Mesenchymal stem cell (in vitro differentiated cells and primary cell): ENCODE results near the gene RET.

ENCODE experiments used
- DNase-seq: peaks from one replicate; pipeline ENCODE4 v3.0.0-alpha.2; 2013
- H2AFZ ChIP-seq: one replicate; pipeline ENCODE4 v1.6.1; 2013; ENCODE audit warnings: low read depth, mild to moderate bottlenecking, control low read depth, inconsistent platforms, low read length, moderate library complexity
- H2AK5ac ChIP-seq: 2 replicates; pipeline ENCODE4 v1.6.1; 2013; ENCODE audit warnings: low read length, moderate library complexity, mild to moderate bottlenecking, inconsistent platforms; ENCODE audit not compliant: severe bottlenecking
- H2BK120ac ChIP-seq: one replicate; pipeline ENCODE4 v1.6.1; 2013; ENCODE audit warnings: low read depth, mild to moderate bottlenecking, inconsistent platforms, low read length, moderate library complexity
- H2BK12ac ChIP-seq, 2 experiments: one replicate each; pipeline ENCODE4 v1.6.1; 2013; ENCODE audit warnings: inconsistent platforms in 2 of 2, low read length in 2 of 2, mild to moderate bottlenecking in 2 of 2, moderate library complexity in 2 of 2, control low read depth in 1 of 2
- H2BK15ac ChIP-seq: one replicate; pipeline ENCODE4 v1.6.1; 2013; ENCODE audit warnings: mild to moderate bottlenecking, low read depth, inconsistent platforms; ENCODE audit not compliant: poor library complexity, severe bottlenecking
- H2BK5ac ChIP-seq: 2 replicates; pipeline ENCODE4 v1.6.1; 2013; ENCODE audit warnings: low read depth, mild to moderate bottlenecking, low read length, control low read depth, inconsistent platforms; ENCODE audit not compliant: poor library complexity, severe bottlenecking
- H3K14ac ChIP-seq, 2 experiments: one replicate each; pipeline ENCODE4 v1.6.1; 2013; ENCODE audit warnings: inconsistent platforms in 2 of 2, low read length in 2 of 2, control low read depth in 1 of 2, mild to moderate bottlenecking in 1 of 2, moderate library complexity in 1 of 2
- H3K18ac ChIP-seq, 2 experiments: one replicate each; pipeline ENCODE4 v1.6.1; 2013; ENCODE audit warnings: inconsistent platforms in 2 of 2, low read length in 2 of 2, control low read depth in 1 of 2, low read depth in 1 of 2, mild to moderate bottlenecking in 1 of 2
- H3K23ac ChIP-seq, 2 experiments: one replicate each; pipeline ENCODE4 v1.6.1; 2013; ENCODE audit warnings: inconsistent platforms in 2 of 2, low read length in 2 of 2, mild to moderate bottlenecking in 2 of 2, moderate library complexity in 2 of 2, control low read depth in 1 of 2
- H3K27ac ChIP-seq: 2 replicates; pipeline ENCODE4 v1.5.1; 2013; ENCODE audit warnings: mild to moderate bottlenecking, moderate library complexity, low read length, control low read depth, inconsistent platforms; ENCODE audit not compliant: poor library complexity, severe bottlenecking
- H3K27me3 ChIP-seq, 2 experiments: 2 replicates each; pipeline versions ENCODE4 v1.6.1 to v1.7.0; 2013; ENCODE audit warnings: low read length in 2 of 2, mild to moderate bottlenecking in 2 of 2, moderate library complexity in 2 of 2, control low read depth in 1 of 2, inconsistent platforms in 1 of 2; ENCODE audit not compliant: control insufficient read depth in 1 of 2, insufficient read depth in 1 of 2
- H3K36me3 ChIP-seq, 2 experiments: 2 replicates each; pipeline versions ENCODE4 v1.6.1 to v1.7.0; 2013; ENCODE audit warnings: low read length in 2 of 2, control low read depth in 1 of 2, inconsistent platforms in 1 of 2, low read depth in 1 of 2, mild to moderate bottlenecking in 1 of 2; ENCODE audit not compliant: insufficient read depth in 2 of 2, control insufficient read depth in 1 of 2
- H3K4ac ChIP-seq, 2 experiments: one replicate each; pipeline ENCODE4 v1.6.1; 2013; ENCODE audit warnings: inconsistent platforms in 2 of 2, low read length in 2 of 2, mild to moderate bottlenecking in 2 of 2, moderate library complexity in 2 of 2, control low read depth in 1 of 2, low read depth in 1 of 2
- H3K4me1 ChIP-seq: 2 replicates; pipeline ENCODE4 v1.6.1; 2013; ENCODE audit warnings: low read depth, low read length, control low read depth; ENCODE audit not compliant: control insufficient read depth, insufficient read depth
- H3K4me2 ChIP-seq: 2 replicates; pipeline ENCODE4 v1.6.1; 2013; ENCODE audit warnings: low read length, mild to moderate bottlenecking, inconsistent platforms; ENCODE audit not compliant: poor library complexity, severe bottlenecking
- H3K4me3 ChIP-seq, 2 experiments: 2 replicates each; pipeline versions ENCODE4 v1.5.1 to v1.7.0; 2013; ENCODE audit warnings: low read length in 2 of 2, mild to moderate bottlenecking in 2 of 2, control low read depth in 1 of 2, low read depth in 1 of 2; ENCODE audit not compliant: insufficient read depth in 1 of 2
- H3K79me1 ChIP-seq: replicated peaks from 2 replicates; pipeline ENCODE4 v1.6.1; 2013; ENCODE audit warnings: mild to moderate bottlenecking, control low read depth, low read length, inconsistent platforms; ENCODE audit not compliant: poor library complexity, severe bottlenecking
- H3K9ac ChIP-seq: 2 replicates; pipeline ENCODE4 v1.7.0; 2013; ENCODE audit warnings: mild to moderate bottlenecking, low read length, moderate library complexity
- H3K9me3 ChIP-seq: 2 replicates; pipeline ENCODE4 v1.7.0; 2013; ENCODE audit warnings: mild to moderate bottlenecking, low read length; ENCODE audit not compliant: control insufficient read depth
- H4K8ac ChIP-seq: one replicate; pipeline ENCODE4 v1.6.1; 2013; ENCODE audit warnings: inconsistent platforms, mild to moderate bottlenecking, low read length, moderate library complexity
- H4K91ac ChIP-seq: one replicate; pipeline ENCODE4 v1.6.1; 2013; ENCODE audit warnings: mild to moderate bottlenecking, low read length, inconsistent platforms
- whole genome bisulfite sequencing: methylation state at CpG from one replicate; pipeline ENCODE4 v1.1.7; 2013; ENCODE audit warnings: mixed read lengths; 5-methylcytosine and 5-hydroxymethylcytosine counted together

Gene RET

DNA sequence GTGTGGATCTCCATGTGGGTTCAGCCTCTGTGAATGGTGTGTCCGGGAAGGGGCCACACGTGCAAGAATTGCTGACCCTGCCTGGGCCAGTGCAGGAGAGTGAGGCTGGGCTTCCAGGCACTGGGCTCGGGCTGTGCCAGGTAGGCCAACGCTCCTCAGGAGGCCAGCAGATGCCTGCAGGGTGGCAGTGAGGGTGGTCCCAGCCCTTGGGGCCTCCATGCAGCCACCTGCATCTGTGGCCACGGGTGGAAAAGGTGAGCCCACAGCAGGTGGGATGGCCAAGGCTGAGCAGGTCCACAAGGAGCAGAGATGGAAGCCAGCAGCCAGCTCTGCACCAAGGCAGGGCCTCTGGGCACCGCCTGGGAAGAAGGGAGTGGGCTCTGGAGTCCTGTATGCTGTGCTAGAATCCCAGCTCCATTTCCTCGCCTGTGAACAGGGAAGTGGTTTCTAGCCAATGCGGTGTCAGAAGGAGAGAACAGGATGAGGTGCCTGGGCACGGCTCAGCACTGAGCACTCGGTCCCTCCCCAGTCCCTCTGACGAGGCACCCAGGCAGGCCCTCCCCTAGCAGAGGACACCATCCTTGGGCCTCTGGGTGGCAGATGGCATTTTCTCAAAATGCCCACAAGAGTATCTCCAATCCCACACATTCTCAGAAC lies 31.1 kb upstream of the RET start:
- no peak overlapping the region for H4K8ac ChIP-seq
- no peak overlapping the region for H2BK12ac ChIP-seq
- no peaks in the 10 kb centered on the region for H3K36me3 ChIP-seq
- no peak overlapping the region for H3K27ac ChIP-seq
- 84% methylated on average over 11 of the region's 11 CpGs for WGBS
- no peak for DNase-seq
- H3K27me3 ChIP-seq: peaks cover 0 to 2% of the 10 kb centered on the region in 2 experiments
- H3K14ac ChIP-seq: no peak overlapping the region
- no peak overlapping the region for H3K9ac ChIP-seq
- H3K4me3 ChIP-seq: no peak overlapping the region
- no peak overlapping the region for H3K18ac ChIP-seq
- no peak overlapping the region for H2BK5ac ChIP-seq
- no peak overlapping the region for H2BK120ac ChIP-seq
- H3K9me3 ChIP-seq: no peaks in the 10 kb centered on the region
- H3K4me1 ChIP-seq: peaks cover 35% of the 10 kb centered on the region
- H4K91ac ChIP-seq: no peak overlapping the region
- H3K79me1 ChIP-seq: no peaks in the 10 kb centered on the region
- H2AK5ac ChIP-seq: no peak overlapping the region
- no peak overlapping the region for H3K4ac ChIP-seq
- H2AFZ ChIP-seq: no peak overlapping the region
- H3K23ac ChIP-seq: no peak overlapping the region
- no peak overlapping the region for H2BK15ac ChIP-seq
- no peak overlapping the region for H3K4me2 ChIP-seq

DNA sequence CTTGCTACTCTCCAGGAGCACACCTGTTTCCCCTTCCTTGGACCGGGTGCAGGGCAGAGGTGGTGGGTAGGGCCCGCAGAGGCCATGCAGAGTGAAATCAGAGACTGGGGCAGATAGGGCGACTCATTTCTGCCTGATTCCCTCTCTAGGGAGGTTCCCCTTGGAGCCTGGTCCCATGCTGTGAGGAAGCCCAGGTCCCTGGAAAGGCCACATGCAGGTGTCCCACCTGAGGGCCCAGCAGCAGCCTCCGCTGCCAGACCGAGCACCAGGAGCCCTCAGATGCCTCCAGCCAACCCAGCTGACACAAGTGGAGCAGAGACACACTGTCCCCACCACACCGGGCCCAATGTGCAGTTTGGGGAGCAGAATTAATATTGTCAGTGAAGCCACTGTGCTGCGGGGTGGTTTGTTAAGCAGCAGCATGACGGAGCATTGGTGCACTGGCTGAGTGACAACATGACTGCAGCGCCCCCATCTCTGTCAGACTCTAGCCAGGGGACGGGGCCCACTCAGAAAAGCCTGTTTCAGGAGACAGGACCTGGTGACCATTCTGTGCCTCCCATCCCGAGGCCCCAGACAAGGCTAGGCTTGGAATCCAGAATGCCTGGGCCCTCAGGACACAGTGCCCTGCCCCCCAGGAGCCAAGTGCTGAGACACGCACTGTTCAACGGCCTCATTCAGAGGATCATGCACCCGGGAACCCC lies 30.4 kb upstream of the RET start:
- H2BK12ac ChIP-seq: no peak overlapping the region
- no peak overlapping the region for H3K27ac ChIP-seq
- no peak overlapping the region for H2BK5ac ChIP-seq
- peaks cover 35% of the 10 kb centered on the region for H3K4me1 ChIP-seq
- no peak overlapping the region for H3K18ac ChIP-seq
- no peak overlapping the region for H2AFZ ChIP-seq
- no peak overlapping the region for H3K14ac ChIP-seq
- 81% methylated on average over 14 of the region's 14 CpGs for whole genome bisulfite sequencing
- peaks cover 2 to 4% of the 10 kb centered on the region in 2 experiments for H3K27me3 ChIP-seq
- DNase-seq: no peak
- H3K4me2 ChIP-seq: no peak overlapping the region
- H3K4ac ChIP-seq: no peak overlapping the region
- H3K9ac ChIP-seq: no peak overlapping the region
- no peaks in the 10 kb centered on the region for H3K79me1 ChIP-seq
- H4K8ac ChIP-seq: no peak overlapping the region
- H3K36me3 ChIP-seq: no peaks in the 10 kb centered on the region
- H2BK120ac ChIP-seq: no peak overlapping the region
- no peak overlapping the region for H3K23ac ChIP-seq
- no peak overlapping the region for H2BK15ac ChIP-seq
- no peak overlapping the region for H2AK5ac ChIP-seq
- no peaks in the 10 kb centered on the region for H3K9me3 ChIP-seq
- H3K4me3 ChIP-seq: no peak overlapping the region
- H4K91ac ChIP-seq: peak overlapping the region; percentile 28

DNA sequence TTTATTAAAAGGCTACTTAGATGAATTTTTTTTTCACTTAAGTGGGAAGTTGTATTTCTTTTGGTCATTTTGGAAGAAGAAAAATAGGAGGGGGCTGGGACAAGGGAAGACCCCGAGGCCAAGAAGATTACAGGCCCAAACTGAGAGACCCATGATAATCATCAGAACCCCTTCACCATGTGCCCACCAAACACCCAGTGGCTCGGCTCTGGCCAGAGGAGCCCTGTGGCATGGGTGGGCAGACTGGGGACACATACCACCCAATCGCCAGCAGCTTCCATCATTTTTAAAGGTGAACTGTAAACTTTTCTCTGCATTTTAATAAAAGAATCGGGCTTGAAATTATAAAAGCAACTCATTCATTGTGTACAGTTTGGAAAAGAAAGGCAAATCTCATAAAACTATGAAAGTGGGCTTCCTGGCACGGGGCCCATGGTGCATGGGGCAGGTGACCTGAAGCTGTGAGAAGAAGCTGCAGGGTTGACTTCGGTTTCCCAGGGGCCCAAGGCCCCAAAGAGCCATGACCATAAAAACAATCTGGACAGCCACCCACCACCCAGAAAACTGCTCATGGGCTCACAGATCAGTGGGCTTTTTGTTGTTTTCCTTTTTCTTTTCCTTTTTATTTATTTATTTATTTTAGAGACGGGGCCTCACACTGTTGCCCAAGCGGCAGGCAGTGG lies 29.4 kb upstream of the RET start:
- no peak overlapping the region for H3K14ac ChIP-seq
- H3K4me2 ChIP-seq: no peak overlapping the region
- H2AK5ac ChIP-seq: no peak overlapping the region
- no peaks in the 10 kb centered on the region for H3K36me3 ChIP-seq
- H3K4ac ChIP-seq: no peak overlapping the region
- no peak overlapping the region for H3K4me3 ChIP-seq
- H3K79me1 ChIP-seq: no peaks in the 10 kb centered on the region
- no peak overlapping the region for H2BK120ac ChIP-seq
- no peak overlapping the region for H3K9ac ChIP-seq
- no peak overlapping the region for H4K91ac ChIP-seq
- H2BK5ac ChIP-seq: no peak overlapping the region
- H4K8ac ChIP-seq: no peak overlapping the region
- H2BK15ac ChIP-seq: no peak overlapping the region
- H3K9me3 ChIP-seq: no peaks in the 10 kb centered on the region
- no peak overlapping the region for H3K23ac ChIP-seq
- 90% methylated on average over 8 of the region's 8 CpGs for WGBS
- H2BK12ac ChIP-seq: no peak overlapping the region
- peaks cover 35% of the 10 kb centered on the region for H3K4me1 ChIP-seq
- H3K27me3 ChIP-seq: peaks cover 2 to 5% of the 10 kb centered on the region in 2 experiments
- no peak overlapping the region for H3K18ac ChIP-seq
- H3K27ac ChIP-seq: no peak overlapping the region
- no peak for DNase-seq
- no peak overlapping the region for H2AFZ ChIP-seq
